ENCODE measurements around the gene CCDC170.
"Not testable (repeated sequence)": the region's sequence is repeated elsewhere in the genome, so short reads cannot be mapped to it uniquely, and the experiment has no call there.

CCDC170 gene

GRCh38 chr6:151493804-151494234 is at the start of gene CCDC170:
Gene CCDC170, plus strand, starts transcription at chr6:151494017. Its CDS starts 112 bp downstream, at chr6:151494129.
- no peak for DNase-seq (ENCODE audit: extremely low read depth in 1 of 2, low read depth in 1 of 2)

GRCh38 chr6:151445482-151445881 is 48.3 kb upstream of the CCDC170 start:
- no peak for DNase-seq (ENCODE audit: extremely low read depth in 1 of 2, low read depth in 1 of 2)

GRCh38 chr6:151447237-151447636 is 46.6 kb upstream of the CCDC170 start:
- DNase-seq (ENCODE audit: extremely low read depth in 1 of 2, low read depth in 1 of 2): no peak

- no peak for DNase-seq (ENCODE audit: extremely low read depth in 1 of 2, low read depth in 1 of 2)
These were observed 45.2 kb upstream of the CCDC170 start for GRCh38 chr6:151448623-151449022.

GRCh38 chr6:151450928-151451327 is 42.9 kb upstream of the CCDC170 start:
- DNase-seq (ENCODE audit: extremely low read depth in 1 of 2, low read depth in 1 of 2): not testable (repeated sequence)

- DNase-seq (ENCODE audit: extremely low read depth in 1 of 2, low read depth in 1 of 2): no peak
These were observed 42.3 kb upstream of the CCDC170 start for GRCh38 chr6:151451417-151451949.

GRCh38 chr6:151451950-151452749 is 41.7 kb upstream of the CCDC170 start, which contains the start of gene RMND1:
Gene RMND1, minus strand, starts transcription at chr6:151452126. Its CDS starts 6,315 bp downstream, at chr6:151445811.
- DNase-seq (ENCODE audit: extremely low read depth in 1 of 2, low read depth in 1 of 2): peak; percentile 97 to 99

GRCh38 chr6:151452750-151453427 is 40.9 kb upstream of the CCDC170 start:
- no peak for DNase-seq (ENCODE audit: extremely low read depth in 1 of 2, low read depth in 1 of 2)

- not testable (repeated sequence) for DNase-seq (ENCODE audit: extremely low read depth in 1 of 2, low read depth in 1 of 2)
These were observed 37.9 kb upstream of the CCDC170 start for GRCh38 chr6:151455751-151456398.

GRCh38 chr6:151461673-151462072 is 32.1 kb upstream of the CCDC170 start:
- no peak for DNase-seq (ENCODE audit: extremely low read depth in 1 of 2, low read depth in 1 of 2)

- no peak for DNase-seq (ENCODE audit: extremely low read depth in 1 of 2, low read depth in 1 of 2)
These were observed 29.1 kb upstream of the CCDC170 start for GRCh38 chr6:151464702-151465101.

- DNase-seq (ENCODE audit: extremely low read depth in 1 of 2, low read depth in 1 of 2): peak in 1 of 2 donors; percentile 24
These were observed 17.9 kb upstream of the CCDC170 start for GRCh38 chr6:151475653-151476523.

GRCh38 chr6:151477726-151478125 is 16.1 kb upstream of the CCDC170 start:
- DNase-seq (ENCODE audit: extremely low read depth in 1 of 2, low read depth in 1 of 2): no peak

- DNase-seq (ENCODE audit: extremely low read depth in 1 of 2, low read depth in 1 of 2): no peak
These were observed 15.1 kb upstream of the CCDC170 start for GRCh38 chr6:151478670-151479069.

GRCh38 chr6:151481786-151482185 is 12.0 kb upstream of the CCDC170 start:
- DNase-seq (ENCODE audit: extremely low read depth in 1 of 2, low read depth in 1 of 2): no peak

- DNase-seq (ENCODE audit: extremely low read depth in 1 of 2, low read depth in 1 of 2): no peak
These were observed 11.5 kb upstream of the CCDC170 start for GRCh38 chr6:151482290-151482689.

- no peak for DNase-seq (ENCODE audit: extremely low read depth in 1 of 2, low read depth in 1 of 2)
These were observed 9.8 kb upstream of the CCDC170 start for GRCh38 chr6:151483994-151484393.

- DNase-seq (ENCODE audit: extremely low read depth in 1 of 2, low read depth in 1 of 2): no peak
These were observed 5.6 kb upstream of the CCDC170 start for GRCh38 chr6:151488226-151488625.

- no peak for DNase-seq (ENCODE audit: extremely low read depth in 1 of 2, low read depth in 1 of 2)
These were observed 2.8 kb upstream of the CCDC170 start for GRCh38 chr6:151490996-151491395.

GRCh38 chr6:151493161-151493803 is 535 bp upstream of the CCDC170 start:
- no peak for DNase-seq (ENCODE audit: extremely low read depth in 1 of 2, low read depth in 1 of 2)

Measured in activated CD8-positive, alpha-beta memory T cell treated with anti-CD3 and anti-CD28 coated beads for 1 hour (primary cell).